A549 (cell line): ENCODE results near the gene CXCR5.

Source experiments
- ELK1 ChIP-seq: fragments of 150-350 bp; IDR thresholded peaks from 2 replicates; pipeline ENCODE4 v1.6.1; 2014; ENCODE audit warnings: low read depth, mild to moderate bottlenecking, low read length
- RFX5 ChIP-seq: fragments of 450-650 bp; IDR thresholded peaks from 2 replicates; pipeline ENCODE4 v1.7.1; 2014; ENCODE audit warnings: antibody characterized with exemption, mild to moderate bottlenecking, moderate library complexity

- TF ChIP-seq RFX5: no peak
- no peak for TF ChIP-seq ELK1
Measured at GRCh38 chr11:118886681-118887111, 3.0 kb downstream of the CXCR5 start.
